Osteocyte (in vitro differentiated cells): ENCODE measurements around the gene FNBP1. TPM values are rescaled to one million over a fixed set of nuclear protein-coding genes. Genes with fewer than 3 reads are reported as not detected.

Source experiments
- DNase-seq: peaks from one replicate; pipeline ENCODE4 v3.0.0; 2021; ENCODE audit warnings: mixed read lengths; ENCODE audit not compliant: unreplicated experiment; ENCODE audit errors: extremely low spot score
- H3K27ac Mint-ChIP-seq: one replicate; pipeline ENCODE4 v1.8.0; 2021; ENCODE audit warnings: mild to moderate bottlenecking, mixed read lengths; ENCODE audit not compliant: unreplicated experiment
- H3K27me3 Mint-ChIP-seq: one replicate; pipeline ENCODE4 v1.8.0; 2021; ENCODE audit warnings: mixed read lengths; ENCODE audit not compliant: unreplicated experiment
- H3K36me3 Mint-ChIP-seq: one replicate; pipeline ENCODE4 v1.8.0; 2021; ENCODE audit warnings: mixed read lengths; ENCODE audit not compliant: unreplicated experiment
- H3K4me1 Mint-ChIP-seq: one replicate; pipeline ENCODE4 v1.8.0; 2021; ENCODE audit warnings: mixed read lengths; ENCODE audit not compliant: unreplicated experiment
- H3K4me3 Mint-ChIP-seq: one replicate; pipeline ENCODE4 v1.8.0; 2021; ENCODE audit warnings: mild to moderate bottlenecking, moderate library complexity, mixed read lengths; ENCODE audit not compliant: unreplicated experiment
- H3K9me3 Mint-ChIP-seq: one replicate; pipeline ENCODE4 v1.8.0; 2021; ENCODE audit warnings: mixed read lengths; ENCODE audit not compliant: unreplicated experiment
- CTCF ChIP-seq: fragments of 200-600 bp; sonication (generic); IDR thresholded peaks from 2 replicates; pipeline ENCODE4 v1.5.0; 2021; ENCODE audit warnings: antibody characterized with exemption, mild to moderate bottlenecking, moderate library complexity
- total RNA-seq: library from RNA; stranded (reverse); gene quantifications from 2 replicates; pipeline ENCODE4 v1.2.1, GENCODE V29; 2021

The FNBP1 gene
- total RNA-seq, 1 donor from 2014 or later, result 62.2 TPM

GRCh38 chr9:129864991-129865647 is 177.9 kb downstream of the FNBP1 start:
- peaks cover 29% of the 10 kb centered on the region for H3K36me3 Mint-ChIP-seq
- no peak overlapping the region for H3K27ac Mint-ChIP-seq
- no peaks in the 10 kb centered on the region for H3K9me3 Mint-ChIP-seq
- no peak overlapping the region for H3K4me3 Mint-ChIP-seq
- no peak for TF ChIP-seq CTCF
- H3K4me1 Mint-ChIP-seq, result peaks cover 3% of the 10 kb centered on the region
- DNase-seq, result no peak
- no peaks in the 10 kb centered on the region for H3K27me3 Mint-ChIP-seq

GRCh38 chr9:129863059-129863690 is 179.8 kb downstream of the FNBP1 start:
- TF ChIP-seq CTCF, result no peak
- Mint-ChIP-seq H3K27me3 (no peaks in the 10 kb centered on the region), H3K4me1 (peaks cover 3% of the 10 kb centered on the region), H3K27ac (no peak overlapping the region), H3K9me3 (no peaks in the 10 kb centered on the region), H3K4me3 (no peak overlapping the region), H3K36me3 (peaks cover 35% of the 10 kb centered on the region)
- DNase-seq, result no peak

- no peak for DNase-seq
- TF ChIP-seq CTCF, result no peak
- H3K4me3 Mint-ChIP-seq, result no peak overlapping the region
- no peaks in the 10 kb centered on the region for H3K27me3 Mint-ChIP-seq
- H3K4me1 Mint-ChIP-seq, result peaks cover 10% of the 10 kb centered on the region
- H3K27ac Mint-ChIP-seq, result no peak overlapping the region
- peaks cover 40% of the 10 kb centered on the region for H3K36me3 Mint-ChIP-seq
- no peaks in the 10 kb centered on the region for H3K9me3 Mint-ChIP-seq
Observed at GRCh38 chr9:129861447-129861827, 181.6 kb downstream of the FNBP1 start.

- Mint-ChIP-seq H3K4me1 (peaks cover 10% of the 10 kb centered on the region), H3K27ac (no peak overlapping the region), H3K4me3 (no peak overlapping the region), H3K9me3 (no peaks in the 10 kb centered on the region), H3K36me3 (peaks cover 38% of the 10 kb centered on the region), H3K27me3 (no peaks in the 10 kb centered on the region)
- TF ChIP-seq CTCF, result no peak
- DNase-seq, result no peak
Observed at GRCh38 chr9:129860653-129861446, 182.1 kb downstream of the FNBP1 start.
